Liver (tissue), 3 donors: ENCODE results near the gene UQCR10.

Source experiments
- ATF3 ChIP-seq: IDR thresholded peaks from 2 replicates; pipeline ENCODE4 v1.6.1; 2016; ENCODE audit warnings: antibody characterized with exemption
- CTCF ChIP-seq: fragments of 150-350 bp; IDR thresholded peaks from 2 replicates; pipeline ENCODE4 v1.5.1; 2017; ENCODE audit warnings: improper control_type of control experiment, low read depth, low read length; ENCODE audit not compliant: missing input control
- EGR1 ChIP-seq, 2 donors: IDR thresholded peaks; 2 replicates each; pipeline ENCODE4 v1.6.1; 2016 to 2018; ENCODE audit warnings: antibody characterized with exemption in 2 of 2, low read depth in 2 of 2
- JUND ChIP-seq, 2 donors: IDR thresholded peaks; 2 replicates each; pipeline ENCODE4 v1.6.1; 2016; ENCODE audit warnings: antibody characterized with exemption in 2 of 2
- MAX ChIP-seq: IDR thresholded peaks from 2 replicates; pipeline ENCODE4 v1.6.1; 2016; ENCODE audit warnings: antibody characterized with exemption
- NR2F2 ChIP-seq: IDR thresholded peaks from 2 replicates; pipeline ENCODE4 v1.6.1; 2016; ENCODE audit warnings: antibody characterized with exemption
- REST ChIP-seq: IDR thresholded peaks from 2 replicates; pipeline ENCODE4 v1.6.1; 2016; ENCODE audit warnings: antibody characterized with exemption, mild to moderate bottlenecking
- SP1 ChIP-seq: IDR thresholded peaks from 2 replicates; pipeline ENCODE4 v1.6.1; 2018; ENCODE audit warnings: antibody characterized with exemption, mild to moderate bottlenecking
- TAF1 ChIP-seq: conservative IDR thresholded peaks from 2 replicates; pipeline ENCODE4 v1.6.1; 2016; ENCODE audit warnings: antibody characterized with exemption, mild to moderate bottlenecking
- YY1 ChIP-seq: IDR thresholded peaks from 2 replicates; pipeline ENCODE4 v1.6.1; 2016; ENCODE audit warnings: antibody characterized with exemption, mild to moderate bottlenecking
- donor health status: healthy.
- donor health status: healthy.

- no peak for TF ChIP-seq CTCF
- no peak for TF ChIP-seq YY1
- no peak for TF ChIP-seq REST
- TF ChIP-seq MAX: no peak
- TF ChIP-seq JUND (IDR thresholded peaks at IDR 0.05): no peak
- no peak for TF ChIP-seq NR2F2
- no peak for TF ChIP-seq TAF1
- TF ChIP-seq EGR1 (IDR thresholded peaks at IDR 0.05; ENCODE audit: low read depth in 2 of 2): no peak
- no peak for TF ChIP-seq ATF3
- no peak for TF ChIP-seq SP1
Measured at GRCh38 chr22:29753808-29754657, 13.1 kb upstream of the UQCR10 start.
